Upper lobe of left lung (tissue), 6 donors: ENCODE data around the gene SH3PXD2A. TPM values are rescaled to one million over a fixed set of nuclear protein-coding genes. Genes with fewer than 3 reads are reported as not detected.

Experiments
- ATAC-seq, 2 donors: fragments of 200-7000 bp; cut with Tn5 transposase; one replicate each; pipeline ENCODE4 v1.9.1; 2022; ENCODE audit warnings: mild to moderate bottlenecking in 2 of 2, moderate library complexity in 2 of 2; ENCODE audit not compliant: low FRiP score in 2 of 2
- DNase-seq, 2 donors: peaks; one replicate each; pipeline ENCODE4 v3.0.0-alpha.2; 2019 to 2020
- H3K27ac ChIP-seq, 4 donors: fragments of 200-600 bp; sonication (generic); one replicate each; pipeline ENCODE4 v1.5.1; 2016 to 2019
- H3K27me3 ChIP-seq, 4 donors: fragments of 200-600 bp; sonication (generic); one replicate each; pipeline ENCODE4 v1.5.1; 2017 to 2019
- H3K36me3 ChIP-seq, 4 donors: fragments of 200-600 bp; sonication (generic); one replicate each; pipeline ENCODE4 v1.5.1; 2016 to 2019
- H3K4me1 ChIP-seq, 4 donors: fragments of 200-600 bp; sonication (generic); one replicate each; pipeline ENCODE4 v1.5.1; 2018 to 2019
- H3K4me3 ChIP-seq, 4 donors: fragments of 200-600 bp; sonication (generic); one replicate each; pipeline ENCODE4 v1.5.1; 2017 to 2019; ENCODE audit warnings: mild to moderate bottlenecking in 2 of 4, moderate library complexity in 1 of 4
- H3K9me3 ChIP-seq, 4 donors: fragments of 200-600 bp; sonication (generic); one replicate each; pipeline ENCODE4 v1.5.1; 2018 to 2019
- EP300 ChIP-seq, 4 donors: sonication (generic); formaldehyde crosslinking; IDR thresholded peaks; one replicate each; pipeline ENCODE4 v1.5.1; 2017; ENCODE audit warnings: antibody characterized with exemption in 4 of 4, control low read depth in 2 of 4
- POLR2A ChIP-seq, 4 donors: fragments of 450-650 bp; IDR thresholded peaks; one replicate each; pipeline ENCODE4 v1.5.1; 2016 to 2017; ENCODE audit warnings: antibody characterized with exemption in 4 of 4, mild to moderate bottlenecking in 2 of 4
- POLR2AphosphoS5 ChIP-seq, 2 donors: sonication (generic); formaldehyde crosslinking; IDR thresholded peaks; one replicate each; pipeline ENCODE4 v1.5.1; 2017; ENCODE audit warnings: antibody characterized with exemption in 2 of 2
- WGBS, 2 donors: methylation state at CpG; one replicate each; pipeline ENCODE4 v1.1.5; 2017 to 2018; 5-methylcytosine and 5-hydroxymethylcytosine counted together
- total RNA-seq, 6 donors: library from RNA; depleted of rRNA in 4 of 6; stranded (reverse); fragments of >200 nt in 4 of 6; gene quantifications; one replicate each; pipeline versions ENCODE4 v1.1.0 to v1.2.1, GENCODE V29; 2016 to 2021
- TF ChIP-seq, protein P1 (sequence below), 6 experiments: fragments of 450-650 bp in 4 of 6; fragments of 200-600 bp in 2 of 6; sonication (generic) in 2 of 6; IDR thresholded peaks; one replicate each; pipeline ENCODE4 v1.5.1; 2016 to 2019; ENCODE audit warnings: antibody characterized with exemption in 6 of 6
- donor health status: DM: no; HTN: no; CAD: no; lungs with moderate emphysema.
- donor health status: DM: no; HTN: yes; CAD: no; lungs with severe emphysema.

Gene SH3PXD2A
- total RNA-seq, 6 donors from 2014 or later, result 19.6 to 42.2 (median 30.8) TPM

DNA sequence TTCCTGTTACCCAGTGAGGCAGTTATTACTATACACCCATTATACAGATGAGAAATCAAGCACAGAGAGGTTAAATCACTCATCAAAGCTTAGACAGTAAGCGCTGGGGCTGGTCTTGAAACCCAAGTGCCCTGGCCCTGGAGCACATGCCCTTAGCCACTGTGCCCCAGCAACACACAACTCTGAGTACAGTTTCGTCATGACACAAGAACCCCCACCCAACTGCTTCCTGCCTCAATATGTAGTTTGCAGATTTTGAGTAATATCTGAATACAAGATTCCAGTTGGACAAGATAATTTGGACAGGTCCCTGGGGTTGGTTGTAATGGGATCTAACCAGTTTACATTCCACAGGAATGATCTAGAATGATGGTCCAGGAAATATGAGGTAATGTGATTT is 62.8 kb downstream of the SH3PXD2A start:
- H3K27me3 ChIP-seq, result no peaks in the 10 kb centered on the region
- peaks cover 6 to 58% (median 50%) of the 10 kb centered on the region in 4 donors for H3K4me1 ChIP-seq
- ATAC-seq, result peak in 1 of 2 donors; percentile 68
- TF ChIP-seq POLR2A (IDR thresholded peaks at IDR 0.05) (no peak), EP300 (IDR thresholded peaks at IDR 0.05) (no peak), POLR2AphosphoS5 (IDR thresholded peaks at IDR 0.05) (no peak)
- TF ChIP-seq, protein P1, sequence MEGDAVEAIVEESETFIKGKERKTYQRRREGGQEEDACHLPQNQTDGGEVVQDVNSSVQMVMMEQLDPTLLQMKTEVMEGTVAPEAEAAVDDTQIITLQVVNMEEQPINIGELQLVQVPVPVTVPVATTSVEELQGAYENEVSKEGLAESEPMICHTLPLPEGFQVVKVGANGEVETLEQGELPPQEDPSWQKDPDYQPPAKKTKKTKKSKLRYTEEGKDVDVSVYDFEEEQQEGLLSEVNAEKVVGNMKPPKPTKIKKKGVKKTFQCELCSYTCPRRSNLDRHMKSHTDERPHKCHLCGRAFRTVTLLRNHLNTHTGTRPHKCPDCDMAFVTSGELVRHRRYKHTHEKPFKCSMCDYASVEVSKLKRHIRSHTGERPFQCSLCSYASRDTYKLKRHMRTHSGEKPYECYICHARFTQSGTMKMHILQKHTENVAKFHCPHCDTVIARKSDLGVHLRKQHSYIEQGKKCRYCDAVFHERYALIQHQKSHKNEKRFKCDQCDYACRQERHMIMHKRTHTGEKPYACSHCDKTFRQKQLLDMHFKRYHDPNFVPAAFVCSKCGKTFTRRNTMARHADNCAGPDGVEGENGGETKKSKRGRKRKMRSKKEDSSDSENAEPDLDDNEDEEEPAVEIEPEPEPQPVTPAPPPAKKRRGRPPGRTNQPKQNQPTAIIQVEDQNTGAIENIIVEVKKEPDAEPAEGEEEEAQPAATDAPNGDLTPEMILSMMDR (IDR thresholded peaks at IDR 0.05), result no peak
- H3K4me3 ChIP-seq, result no peak overlapping the region
- H3K9me3 ChIP-seq, result no peaks in the 10 kb centered on the region
- whole genome bisulfite sequencing, 2 donors, result 66 to 83% methylated on average over 1 to 2 of the region's 2 CpGs
- H3K27ac ChIP-seq, result peak overlapping the region in 1 of 4 donors; percentile 1
- DNase-seq, result no peak
- H3K36me3 ChIP-seq, result no peaks in the 10 kb centered on the region

DNA sequence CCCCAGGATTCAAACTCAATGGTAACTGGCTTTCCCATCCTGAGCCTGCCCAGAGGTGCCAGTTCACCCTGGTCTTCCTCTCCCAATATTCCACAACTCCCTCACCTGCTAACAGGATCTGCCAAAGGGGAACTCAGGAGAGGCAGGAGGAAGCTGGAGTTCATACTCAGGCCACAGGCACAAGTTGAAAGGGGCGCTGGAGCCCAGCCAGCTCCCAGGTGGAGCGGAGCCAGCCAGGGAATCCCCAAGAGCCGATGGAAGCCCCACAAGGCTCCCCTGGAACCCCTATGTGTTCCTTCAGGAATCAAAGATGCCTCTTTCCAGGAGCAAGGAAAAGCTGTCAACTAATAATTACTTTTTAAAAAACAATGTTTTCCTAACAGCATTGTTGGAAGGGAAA is 63.5 kb downstream of the SH3PXD2A start:
- TF ChIP-seq EP300 (IDR thresholded peaks at IDR 0.05), result no peak
- TF ChIP-seq, protein P1 (IDR thresholded peaks at IDR 0.05), result no peak
- TF ChIP-seq POLR2A (IDR thresholded peaks at IDR 0.05), result no peak
- no peak for TF ChIP-seq POLR2AphosphoS5 (IDR thresholded peaks at IDR 0.05)
- no peaks in the 10 kb centered on the region for H3K27me3 ChIP-seq
- H3K27ac ChIP-seq, result no peak overlapping the region
- ATAC-seq, result no peak
- DNase-seq, result peak in 1 of 2 donors; percentile 77
- H3K4me1 ChIP-seq, result peaks cover 6 to 64% (median 53%) of the 10 kb centered on the region in 4 donors
- no peaks in the 10 kb centered on the region for H3K9me3 ChIP-seq
- H3K4me3 ChIP-seq, result no peak overlapping the region
- whole genome bisulfite sequencing, 2 donors, result 46 to 72% methylated on average over 3 of the region's 3 CpGs
- H3K36me3 ChIP-seq, result no peaks in the 10 kb centered on the region

DNA sequence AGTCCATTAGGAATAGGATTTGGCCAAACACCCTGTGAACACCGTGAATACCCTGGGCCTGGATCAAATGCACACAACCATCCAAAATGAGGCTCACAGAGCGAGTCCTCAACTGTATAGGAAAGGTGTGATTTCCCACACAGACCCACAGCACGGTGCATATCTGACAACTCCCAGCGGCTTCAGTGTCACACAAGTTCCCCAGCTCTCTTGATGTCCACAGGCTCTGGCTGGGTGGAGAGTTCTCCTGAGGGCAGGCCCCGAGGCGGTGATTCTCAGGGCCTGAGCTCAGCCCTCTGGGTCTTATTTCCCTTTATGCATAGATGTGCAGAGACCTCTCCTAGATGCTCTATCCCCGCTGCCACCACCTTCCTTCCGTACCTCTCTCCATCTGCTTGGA is 64.1 kb downstream of the SH3PXD2A start:
- peaks cover 6 to 64% (median 53%) of the 10 kb centered on the region in 4 donors for H3K4me1 ChIP-seq
- ATAC-seq, result no peak

DNA sequence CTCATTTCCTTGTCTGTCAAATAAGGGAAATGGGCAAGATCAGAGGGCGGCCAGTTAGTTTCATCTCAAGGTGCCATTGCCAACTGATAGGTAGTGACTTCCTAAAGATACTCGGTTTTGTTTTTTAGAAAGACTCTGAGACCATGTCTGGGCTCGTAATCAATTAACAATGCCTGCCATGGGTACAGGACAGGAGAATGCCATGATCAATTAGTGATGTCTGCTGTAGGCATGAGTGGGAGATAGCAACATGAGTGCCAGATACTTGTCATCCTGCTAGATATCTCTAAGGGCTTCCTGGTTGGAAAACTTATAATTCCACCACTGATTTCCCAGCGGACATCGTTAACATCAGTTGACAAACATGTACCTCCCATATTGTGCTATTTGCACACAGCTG is 64.8 kb downstream of the SH3PXD2A start:
- ATAC-seq, result no peak
- H3K27me3 ChIP-seq, result no peaks in the 10 kb centered on the region
- no peaks in the 10 kb centered on the region for H3K9me3 ChIP-seq
- DNase-seq, result no peak
- 86 to 92% methylated on average over 5 of the region's 5 CpGs for WGBS, 2 donors
- no peak overlapping the region for H3K4me3 ChIP-seq
- peaks cover 6 to 62% (median 55%) of the 10 kb centered on the region in 4 donors for H3K4me1 ChIP-seq
- H3K36me3 ChIP-seq, result no peaks in the 10 kb centered on the region
- TF ChIP-seq POLR2A (IDR thresholded peaks at IDR 0.05), result no peak
- peak overlapping the region in 1 of 4 donors; percentile 12 for H3K27ac ChIP-seq

More for the DNA sequence above, 64.1 kb downstream of the SH3PXD2A start:
- 87 to 89% methylated on average over 8 of the region's 8 CpGs for WGBS, 2 donors
- no peak for DNase-seq
- no peak for TF ChIP-seq POLR2A (IDR thresholded peaks at IDR 0.05)
- no peak for TF ChIP-seq POLR2AphosphoS5 (IDR thresholded peaks at IDR 0.05)
- TF ChIP-seq EP300 (IDR thresholded peaks at IDR 0.05), result no peak
- TF ChIP-seq, protein P1 (IDR thresholded peaks at IDR 0.05), result no peak
- Histone ChIP-seq H3K36me3 (no peaks in the 10 kb centered on the region), H3K9me3 (no peaks in the 10 kb centered on the region), H3K27me3 (no peaks in the 10 kb centered on the region), H3K4me3 (no peak overlapping the region), H3K27ac (peak overlapping the region in 1 of 4 donors; percentile 12)

DNA sequence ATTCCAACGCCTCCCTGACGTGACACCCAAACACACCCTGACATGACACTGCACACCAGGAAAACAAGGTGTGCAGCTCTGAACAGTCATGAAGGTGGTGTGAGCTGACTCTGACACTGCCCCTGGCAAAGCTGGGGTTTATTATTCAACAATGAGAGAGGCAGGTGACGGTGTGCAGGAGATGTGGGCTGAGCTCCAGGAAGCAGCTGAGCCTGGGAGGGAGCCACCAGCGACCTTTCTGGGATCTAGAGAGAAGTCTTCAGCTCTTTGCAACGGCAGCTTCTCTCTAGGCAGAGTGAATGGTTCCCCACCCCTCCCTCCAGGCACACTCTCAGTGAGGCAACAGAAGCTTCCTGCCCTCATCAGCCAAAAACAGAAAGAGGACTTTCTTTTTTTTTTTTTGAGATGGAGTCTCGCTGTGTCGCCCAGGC is 65.6 kb downstream of the SH3PXD2A start:
- Histone ChIP-seq H3K27ac (peak overlapping the region in 2 of 4 donors; percentile 24), H3K36me3 (no peaks in the 10 kb centered on the region), H3K4me3 (no peak overlapping the region), H3K9me3 (no peaks in the 10 kb centered on the region), H3K4me1 (peaks cover 2 to 59% (median 49%) of the 10 kb centered on the region in 4 donors), H3K27me3 (no peaks in the 10 kb centered on the region)
- ATAC-seq (peak in 1 of 2 donors; percentile 27), DNase-seq (peak in 1 of 2 donors; percentile 53)
- 40 to 55% methylated on average over 7 of the region's 7 CpGs for WGBS, 2 donors
- TF ChIP-seq POLR2A (IDR thresholded peaks at IDR 0.05) (no peak), EP300 (IDR thresholded peaks at IDR 0.05) (no peak), POLR2AphosphoS5 (IDR thresholded peaks at IDR 0.05) (no peak)
- TF ChIP-seq, protein P1 (IDR thresholded peaks at IDR 0.05), result no peak
